Endothelial cell of umbilical vein (primary cell): ENCODE data around the gene MCF2L. TPM values are rescaled to one million over a fixed set of nuclear protein-coding genes. Genes with fewer than 3 reads are reported as not detected.

Experiments used
- BruUV-seq: library from RNA; stranded (reverse); fragments of 400-500 nt; replicated peaks from 2 replicates; lab custom pipeline; 2021; lab: Mats Ljungman, UMichigan
- CTCF ChIA-PET: fragments of 300-600, 350-600 bp; sonication (Branson Sonifier 250); formaldehyde crosslinking; loops from one replicate; lab custom pipeline; 2021; ENCODE audit warnings: antibody characterized with exemption, inconsistent platforms; lab: Charles Lee
- POLR2A ChIA-PET: fragments of 300-600, 350-600 bp; sonication (Branson Sonifier 250); formaldehyde crosslinking; loops from one replicate; lab custom pipeline; 2021; ENCODE audit warnings: antibody characterized with exemption, inconsistent platforms; lab: Charles Lee
- DNase-seq: peaks from one replicate; pipeline ENCODE4 v3.0.0-alpha.2; 2011; ENCODE audit warnings: low read depth, low spot score
- FAIRE-seq: peaks from 2 replicates; lab custom pipeline; 2011; peaks lifted over from hg19 to GRCh38; lab: Jason Lieb, UNC
- H2AFZ ChIP-seq: 2 replicates; pipeline ENCODE4 v1.6.0; 2012; ENCODE audit warnings: low read depth, low read length, control low read depth, inconsistent platforms
- H3K27ac ChIP-seq: 2 replicates; pipeline ENCODE4 v1.5.1; 2011; ENCODE audit warnings: low read depth, mild to moderate bottlenecking, control low read depth, low read length, moderate library complexity; ENCODE audit not compliant: insufficient read depth
- H3K27me3 ChIP-seq, 2 experiments: 2 replicates each; pipeline versions ENCODE4 v1.6.0 to v1.6.1; 2011; ENCODE audit warnings: low read length in 2 of 2, mixed read lengths in 1 of 2; ENCODE audit not compliant: control insufficient read depth in 2 of 2, insufficient read depth in 2 of 2
- H3K36me3 ChIP-seq, 2 experiments: 2 replicates in 1 of 2; 3 replicates in 1 of 2; pipeline ENCODE4 v1.5.1; 2011; ENCODE audit warnings: low read length in 2 of 2, mild to moderate bottlenecking in 1 of 2, moderate library complexity in 1 of 2; ENCODE audit not compliant: control insufficient read depth in 2 of 2, insufficient read depth in 2 of 2; ENCODE audit errors: extremely low read depth in 1 of 2
- H3K4me1 ChIP-seq: 3 replicates; pipeline ENCODE4 v1.5.1; 2011; ENCODE audit warnings: mild to moderate bottlenecking, low read length; ENCODE audit not compliant: control insufficient read depth, insufficient read depth; ENCODE audit errors: extremely low read depth
- H3K4me2 ChIP-seq: 2 replicates; pipeline ENCODE4 v1.6.1; 2011; ENCODE audit warnings: low read length, control low read depth, mixed read lengths; ENCODE audit not compliant: insufficient read depth
- H3K4me3 ChIP-seq, 3 experiments: fragments of 200-600 bp in 1 of 3; sonication (generic), shearing (Covaris generic) in 1 of 3; replicated peaks in 1 of 3; 2 replicates each; pipeline ENCODE4 v1.5.1; 2011 to 2016; ENCODE audit warnings: control low read depth in 3 of 3, low read length in 3 of 3, mild to moderate bottlenecking in 2 of 3, inconsistent platforms in 1 of 3, low read depth in 1 of 3, moderate library complexity in 1 of 3; ENCODE audit not compliant: insufficient read depth in 1 of 3
- H3K79me2 ChIP-seq: 2 replicates; pipeline ENCODE4 v1.6.0; 2012; ENCODE audit warnings: low read length, inconsistent platforms; ENCODE audit not compliant: control insufficient read depth, insufficient read depth
- H3K9ac ChIP-seq: replicated peaks from 2 replicates; pipeline ENCODE3; 2011; ENCODE audit warnings: low read length, control low read depth; ENCODE audit not compliant: insufficient read depth; ENCODE audit errors: extremely low read depth
- H3K9me1 ChIP-seq: replicated peaks from 3 replicates; pipeline ENCODE4 v1.6.0; 2011; ENCODE audit warnings: mild to moderate bottlenecking, low read length; ENCODE audit not compliant: control insufficient read depth, insufficient read depth; ENCODE audit errors: extremely low read depth
- H3K9me3 ChIP-seq: replicated peaks from 2 replicates; pipeline ENCODE4 v1.5.1; 2012; ENCODE audit warnings: low read length, inconsistent platforms; ENCODE audit not compliant: control insufficient read depth, insufficient read depth
- H4K20me1 ChIP-seq: replicated peaks from 2 replicates; pipeline ENCODE3; 2011; ENCODE audit warnings: mild to moderate bottlenecking, low read length; ENCODE audit not compliant: control insufficient read depth, insufficient read depth; ENCODE audit errors: extremely low read depth
- EZH2 ChIP-seq: IDR thresholded peaks from 2 replicates; pipeline ENCODE4 v1.6.1; 2012; ENCODE audit warnings: borderline replicate concordance, low read depth, mild to moderate bottlenecking, moderate library complexity, low read length, inconsistent platforms; ENCODE audit not compliant: severe bottlenecking
- FOS ChIP-seq: IDR thresholded peaks from 2 replicates; pipeline ENCODE4 v1.6.1; 2011; ENCODE audit warnings: mild to moderate bottlenecking, low read length, moderate library complexity, borderline replicate concordance; ENCODE audit not compliant: insufficient read depth
- GATA2 ChIP-seq: IDR thresholded peaks from 2 replicates; pipeline ENCODE4 v1.7.0; 2011; ENCODE audit warnings: low read depth, mild to moderate bottlenecking, moderate library complexity, mixed read lengths, low read length; ENCODE audit not compliant: insufficient read length, insufficient read depth
- JUN ChIP-seq: IDR thresholded peaks from 2 replicates; pipeline ENCODE4 v1.6.1; 2011; ENCODE audit warnings: borderline replicate concordance, low read depth; ENCODE audit not compliant: insufficient read length, insufficient read depth
- MYC ChIP-seq: IDR thresholded peaks from one replicate; pipeline ENCODE4 v1.6.1; 2011; ENCODE audit warnings: mild to moderate bottlenecking, low read depth, low read length
- POLR2A ChIP-seq: IDR thresholded peaks from 2 replicates; pipeline ENCODE4 v1.6.1; 2012; ENCODE audit warnings: low read depth, mild to moderate bottlenecking, control low read depth, low read length
- POLR2AphosphoS5 ChIP-seq: IDR thresholded peaks from 2 replicates; pipeline ENCODE4 v1.6.1; 2012; ENCODE audit warnings: low read depth, mild to moderate bottlenecking, control low read depth, low read length, moderate library complexity; ENCODE audit not compliant: insufficient read depth
- dilution Hi-C: fragments of 300-500 bp; cut with MboI; formaldehyde crosslinking; loops from one replicate; pipeline ENCODE4 v1.15.0; 2019; ENCODE audit warnings: low sequenced_read_pairs; ENCODE audit not compliant: extremely low pct_ligation_motif_present
- intact Hi-C: fragments of 100-400 bp; cut with micrococcal nuclease; formaldehyde crosslinking; loops from one replicate; pipeline ENCODE4 v1.10.0; 2022
- polyA plus RNA-seq, 4 experiments: library from polyadenylated mRNA; depleted of rRNA in 3 of 4; stranded (reverse) in 3 of 4; unstranded in 1 of 4; fragments of >200 nt; gene quantifications; 2 replicates each; pipeline versions ENCODE4 v1.2.1 to v1.2.3, GENCODE V29; 2011 to 2012; ENCODE audit warnings: missing spikeins in 1 of 4
- total RNA-seq: library from RNA; stranded (reverse); gene quantifications from 2 replicates; pipeline ENCODE4 v1.2.3, GENCODE V29; 2021
- TF ChIP-seq, protein P1 (sequence below): IDR thresholded peaks from 2 replicates; pipeline ENCODE4 v1.6.1; 2011; ENCODE audit not compliant: insufficient read depth, insufficient read length
- TF ChIP-seq, protein P2 (sequence below), 2 donors: IDR thresholded peaks; 1 replicate in 1 of 2; 2 replicates in 1 of 2; pipeline ENCODE4 v1.5.1; 2011; ENCODE audit warnings: low read length in 2 of 2, mild to moderate bottlenecking in 2 of 2, moderate library complexity in 2 of 2, control low read depth in 1 of 2, inconsistent platforms in 1 of 2, low read depth in 1 of 2; ENCODE audit not compliant: insufficient read depth in 1 of 2; ENCODE audit errors: extremely low read depth in 1 of 2

The MCF2L gene
- total and polyA plus RNA-seq, 2 donors (not counting 3 experiments of a cell fraction or from before 2014, with no cell fraction given), result 0.33 to 0.58 TPM

- dilution Hi-C loops (no loop called here), intact Hi-C loops (no loop called here)
- FAIRE-seq (no peak), DNase-seq (no peak)
- no peak for TF ChIP-seq POLR2AphosphoS5
- TF ChIP-seq FOS, result no peak
- TF ChIP-seq, protein P1, sequence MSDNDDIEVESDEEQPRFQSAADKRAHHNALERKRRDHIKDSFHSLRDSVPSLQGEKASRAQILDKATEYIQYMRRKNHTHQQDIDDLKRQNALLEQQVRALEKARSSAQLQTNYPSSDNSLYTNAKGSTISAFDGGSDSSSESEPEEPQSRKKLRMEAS, result no peak
- no peak for TF ChIP-seq MYC
- no peak for TF ChIP-seq POLR2A
- no peak for TF ChIP-seq EZH2
- no peak overlapping the region for H3K4me3 ChIP-seq
- no peak overlapping the region for H2AFZ ChIP-seq
- H4K20me1 ChIP-seq, result no peaks in the 10 kb centered on the region
- no peaks in the 10 kb centered on the region for H3K4me1 ChIP-seq
- no peaks in the 10 kb centered on the region for H3K9me3 ChIP-seq
- ChIA-PET POLR2A (no interaction called here), CTCF (no interaction called here)
- H3K36me3 ChIP-seq, result no peaks in the 10 kb centered on the region
- H3K27me3 ChIP-seq, result no peaks in the 10 kb centered on the region
- no peaks in the 10 kb centered on the region for H3K79me2 ChIP-seq
- H3K9ac ChIP-seq, result no peak overlapping the region
- H3K4me2 ChIP-seq, result no peak overlapping the region
- no TSS peak for BruUV-seq
- H3K9me1 ChIP-seq, result no peaks in the 10 kb centered on the region
- no peak overlapping the region for H3K27ac ChIP-seq
Observed at GRCh38 chr13:113049981-113050380, 81.0 kb downstream of the MCF2L start.

- POLR2A ChIA-PET, result no interaction called here
- no peak for TF ChIP-seq POLR2AphosphoS5
- no peak for TF ChIP-seq MYC
- no peak for TF ChIP-seq POLR2A
- TF ChIP-seq FOS, result no peak
- no peak for TF ChIP-seq GATA2
- TF ChIP-seq JUN, result no peak
- TF ChIP-seq, protein P1, result no peak
- TF ChIP-seq EZH2, result no peak
- TF ChIP-seq, protein P2, sequence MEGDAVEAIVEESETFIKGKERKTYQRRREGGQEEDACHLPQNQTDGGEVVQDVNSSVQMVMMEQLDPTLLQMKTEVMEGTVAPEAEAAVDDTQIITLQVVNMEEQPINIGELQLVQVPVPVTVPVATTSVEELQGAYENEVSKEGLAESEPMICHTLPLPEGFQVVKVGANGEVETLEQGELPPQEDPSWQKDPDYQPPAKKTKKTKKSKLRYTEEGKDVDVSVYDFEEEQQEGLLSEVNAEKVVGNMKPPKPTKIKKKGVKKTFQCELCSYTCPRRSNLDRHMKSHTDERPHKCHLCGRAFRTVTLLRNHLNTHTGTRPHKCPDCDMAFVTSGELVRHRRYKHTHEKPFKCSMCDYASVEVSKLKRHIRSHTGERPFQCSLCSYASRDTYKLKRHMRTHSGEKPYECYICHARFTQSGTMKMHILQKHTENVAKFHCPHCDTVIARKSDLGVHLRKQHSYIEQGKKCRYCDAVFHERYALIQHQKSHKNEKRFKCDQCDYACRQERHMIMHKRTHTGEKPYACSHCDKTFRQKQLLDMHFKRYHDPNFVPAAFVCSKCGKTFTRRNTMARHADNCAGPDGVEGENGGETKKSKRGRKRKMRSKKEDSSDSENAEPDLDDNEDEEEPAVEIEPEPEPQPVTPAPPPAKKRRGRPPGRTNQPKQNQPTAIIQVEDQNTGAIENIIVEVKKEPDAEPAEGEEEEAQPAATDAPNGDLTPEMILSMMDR (IDR thresholded peaks at IDR 0.05; ENCODE audit: extremely low read depth in 1 of 2, insufficient read depth in 1 of 2, low read depth in 1 of 2, low read length in 2 of 2), result no peak
- intact Hi-C loops, result no loop called here
- no peaks in the 10 kb centered on the region for H3K9me3 ChIP-seq
- no peak for DNase-seq
- H3K27me3 ChIP-seq, result no peaks in the 10 kb centered on the region
- H3K79me2 ChIP-seq, result no peaks in the 10 kb centered on the region
- no peaks in the 10 kb centered on the region for H4K20me1 ChIP-seq
- no peak for FAIRE-seq
- H3K4me2 ChIP-seq, result no peak overlapping the region
- no peak overlapping the region for H3K9ac ChIP-seq
- H3K4me3 ChIP-seq, result no peak overlapping the region
- no peak overlapping the region for H3K27ac ChIP-seq
- no peaks in the 10 kb centered on the region for H3K9me1 ChIP-seq
- H3K36me3 ChIP-seq, result no peaks in the 10 kb centered on the region
- BruUV-seq, result no TSS peak
- CTCF ChIA-PET, result no interaction called here
- H3K4me1 ChIP-seq, result no peaks in the 10 kb centered on the region
- H2AFZ ChIP-seq, result no peak overlapping the region
- dilution Hi-C loops, result no loop called here
Observed at GRCh38 chr13:113050734-113051431, 81.9 kb downstream of the MCF2L start.
